SK-N-MC (cell line): ENCODE results near the gene TRIM44.

Source experiments
- DNase-seq: peaks from one replicate; pipeline ENCODE4 v3.0.0-alpha.2; 2011; ENCODE audit warnings: low read depth, low spot score
- H3K27ac ChIP-seq: fragments of 200-600 bp; sonication (generic); 2 replicates; pipeline ENCODE4 v1.5.1; 2016; ENCODE audit warnings: mixed run types
- H3K36me3 ChIP-seq: fragments of 200-600 bp; sonication (generic); 2 replicates; pipeline ENCODE4 v1.6.1; 2017; ENCODE audit warnings: antibody characterized with exemption, low read length, mixed read lengths; ENCODE audit not compliant: insufficient read depth
- H3K4me3 ChIP-seq: fragments of 200-600 bp; sonication (generic); 2 replicates; pipeline ENCODE4 v1.5.1; 2016
- H3K9ac ChIP-seq: fragments of 200-600 bp; sonication (generic); 2 replicates; pipeline ENCODE4 v1.8.0; 2017; ENCODE audit warnings: mixed run types, mixed read lengths; ENCODE audit not compliant: insufficient read length
- H3K9me3 ChIP-seq: fragments of 200-600 bp; sonication (generic); 2 replicates; pipeline ENCODE4 v1.6.1; 2017; ENCODE audit warnings: low read depth, mild to moderate bottlenecking, antibody characterized with exemption, low read length, moderate library complexity, mixed read lengths
- EZH2 ChIP-seq: fragments of 200-600 bp; sonication (generic); IDR thresholded peaks from one replicate; pipeline ENCODE4 v1.6.1; 2017; ENCODE audit warnings: antibody characterized with exemption
- FOXP2 ChIP-seq: optimal IDR thresholded peaks from 2 replicates; pipeline ENCODE3; 2011; ENCODE audit warnings: mild to moderate bottlenecking, moderate library complexity; ENCODE audit not compliant: insufficient read depth; ENCODE audit errors: extremely low read length, control extremely low read depth
- POLR2AphosphoS5 ChIP-seq: IDR thresholded peaks from 2 replicates; pipeline ENCODE4 v1.6.1; 2012; ENCODE audit warnings: mild to moderate bottlenecking, low read depth, low read length, borderline replicate concordance

TRIM44 gene

GRCh38 chr11:35811783-35812182 is 149.2 kb downstream of the TRIM44 start:
- no peak overlapping the region for H3K9ac ChIP-seq
- no peaks in the 10 kb centered on the region for H3K36me3 ChIP-seq
- H3K4me3 ChIP-seq, result no peak overlapping the region
- no peak overlapping the region for H3K27ac ChIP-seq
- no peak for TF ChIP-seq EZH2
- TF ChIP-seq FOXP2, result no peak
- no peak for TF ChIP-seq POLR2AphosphoS5
- no peak for DNase-seq
- H3K9me3 ChIP-seq, result no peaks in the 10 kb centered on the region

DNA sequence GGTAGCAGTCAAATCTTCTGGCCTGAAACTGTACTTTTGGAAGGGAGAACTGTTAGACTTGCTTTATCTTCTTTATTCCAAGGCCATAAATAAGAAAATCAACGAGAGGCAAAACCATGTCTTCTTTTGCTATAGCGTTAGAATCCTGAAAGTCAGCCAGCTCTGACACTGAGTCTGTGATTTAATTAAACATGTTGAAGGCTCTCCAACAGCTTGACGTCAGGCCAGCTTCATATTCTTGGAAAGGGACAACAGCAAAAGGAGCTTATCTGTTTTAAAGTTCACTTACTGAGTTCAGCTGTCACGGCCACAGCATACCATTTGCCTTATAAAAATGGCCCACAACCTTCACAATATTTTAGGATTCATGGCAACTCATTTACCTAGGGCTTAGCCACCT is 150.3 kb downstream of the TRIM44 start:
- no peak overlapping the region for H3K9ac ChIP-seq
- H3K36me3 ChIP-seq, result no peaks in the 10 kb centered on the region
- H3K4me3 ChIP-seq, result no peak overlapping the region
- no peak overlapping the region for H3K27ac ChIP-seq
- no peak for DNase-seq
- no peak for TF ChIP-seq EZH2
- no peak for TF ChIP-seq POLR2AphosphoS5
- TF ChIP-seq FOXP2, result no peak
- H3K9me3 ChIP-seq, result no peaks in the 10 kb centered on the region

GRCh38 chr11:35814081-35814695 is 151.6 kb downstream of the TRIM44 start:
- DNase-seq, result no peak

DNA sequence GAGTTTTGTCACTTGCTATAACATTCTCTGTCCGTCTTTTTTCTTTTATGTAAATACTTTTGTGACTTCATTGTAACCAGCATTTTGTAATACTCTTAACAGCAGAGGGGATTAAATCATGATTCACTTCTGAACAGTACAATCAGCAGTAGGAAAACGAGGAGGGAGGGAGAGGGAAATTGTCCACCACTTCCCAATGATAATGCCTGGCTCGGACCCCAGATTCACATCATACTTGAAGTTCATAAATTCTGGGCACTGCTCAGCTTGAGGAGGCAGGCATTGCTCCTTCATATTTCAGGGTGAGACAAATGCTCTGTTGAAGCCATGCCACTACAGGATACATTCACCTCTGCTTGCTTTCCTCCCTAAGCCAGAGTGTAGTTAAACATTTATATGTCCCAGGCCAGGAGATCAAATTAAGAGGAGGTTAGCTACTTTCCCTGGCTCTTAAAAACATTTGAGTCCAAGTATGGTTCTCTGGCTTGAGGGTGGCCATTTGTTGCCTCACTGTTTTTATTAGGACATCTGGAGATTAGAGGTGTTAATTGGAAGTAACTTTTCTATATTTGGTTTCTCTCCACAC is 152.2 kb downstream of the TRIM44 start:
- Histone ChIP-seq H3K27ac (no peak overlapping the region), H3K36me3 (no peaks in the 10 kb centered on the region), H3K9me3 (no peaks in the 10 kb centered on the region), H3K9ac (no peak overlapping the region), H3K4me3 (no peak overlapping the region)
- TF ChIP-seq POLR2AphosphoS5 (no peak), EZH2 (no peak), FOXP2 (no peak)
- no peak for DNase-seq

More at GRCh38 chr11:35814081-35814695, 151.6 kb downstream of the TRIM44 start:
- Histone ChIP-seq H3K9ac (no peak overlapping the region), H3K27ac (no peak overlapping the region), H3K4me3 (no peak overlapping the region), H3K36me3 (no peaks in the 10 kb centered on the region), H3K9me3 (no peaks in the 10 kb centered on the region)
- TF ChIP-seq FOXP2 (no peak), EZH2 (no peak), POLR2AphosphoS5 (no peak)

DNA sequence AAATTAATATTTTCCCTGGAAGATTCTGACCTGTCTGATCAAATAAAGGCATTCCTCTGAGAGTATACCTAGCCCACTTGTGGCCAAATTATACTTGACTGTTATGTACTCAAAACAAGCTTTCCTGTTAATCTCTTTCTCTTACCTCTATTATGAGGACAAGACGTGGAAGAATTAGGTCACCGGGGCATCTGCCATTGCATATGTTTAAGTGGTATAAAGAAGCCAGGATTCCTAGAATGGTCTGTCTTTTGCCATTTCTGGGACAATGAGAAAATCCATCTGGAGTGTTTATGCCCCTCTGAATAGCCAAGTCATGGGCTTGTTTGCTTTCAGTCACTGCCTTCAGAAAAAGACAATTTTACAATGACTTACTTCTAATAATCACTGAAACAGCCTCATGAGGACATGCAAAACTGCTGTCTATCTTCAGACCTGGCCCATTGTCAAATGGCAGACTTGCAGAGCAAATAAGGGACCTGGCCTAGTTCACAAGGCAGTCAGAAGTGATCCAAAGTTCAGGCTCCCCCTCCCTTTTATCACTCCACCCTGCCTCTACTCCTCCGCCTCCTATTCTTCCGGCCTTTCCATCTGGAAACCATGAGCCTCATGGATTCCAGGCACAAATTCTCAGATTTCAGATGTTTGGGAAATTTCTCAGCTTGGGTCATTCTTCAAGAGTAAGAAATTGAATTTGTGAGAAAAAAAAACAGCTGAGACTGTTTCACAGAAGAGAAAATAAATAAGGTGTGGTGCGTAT is 153.2 kb downstream of the TRIM44 start:
- no peak for DNase-seq
- no peak overlapping the region for H3K4me3 ChIP-seq
- no peaks in the 10 kb centered on the region for H3K36me3 ChIP-seq
- H3K27ac ChIP-seq, result no peak overlapping the region
- TF ChIP-seq FOXP2 (no peak), EZH2 (no peak), POLR2AphosphoS5 (no peak)
- H3K9me3 ChIP-seq, result no peaks in the 10 kb centered on the region
- no peak overlapping the region for H3K9ac ChIP-seq

- Histone ChIP-seq H3K27ac (no peak overlapping the region), H3K36me3 (no peaks in the 10 kb centered on the region), H3K4me3 (no peak overlapping the region), H3K9me3 (no peaks in the 10 kb centered on the region), H3K9ac (no peak overlapping the region)
- DNase-seq, result no peak
- no peak for TF ChIP-seq POLR2AphosphoS5
- no peak for TF ChIP-seq FOXP2
- TF ChIP-seq EZH2, result no peak
Observed at GRCh38 chr11:35820614-35821013, 158.0 kb downstream of the TRIM44 start.

DNA sequence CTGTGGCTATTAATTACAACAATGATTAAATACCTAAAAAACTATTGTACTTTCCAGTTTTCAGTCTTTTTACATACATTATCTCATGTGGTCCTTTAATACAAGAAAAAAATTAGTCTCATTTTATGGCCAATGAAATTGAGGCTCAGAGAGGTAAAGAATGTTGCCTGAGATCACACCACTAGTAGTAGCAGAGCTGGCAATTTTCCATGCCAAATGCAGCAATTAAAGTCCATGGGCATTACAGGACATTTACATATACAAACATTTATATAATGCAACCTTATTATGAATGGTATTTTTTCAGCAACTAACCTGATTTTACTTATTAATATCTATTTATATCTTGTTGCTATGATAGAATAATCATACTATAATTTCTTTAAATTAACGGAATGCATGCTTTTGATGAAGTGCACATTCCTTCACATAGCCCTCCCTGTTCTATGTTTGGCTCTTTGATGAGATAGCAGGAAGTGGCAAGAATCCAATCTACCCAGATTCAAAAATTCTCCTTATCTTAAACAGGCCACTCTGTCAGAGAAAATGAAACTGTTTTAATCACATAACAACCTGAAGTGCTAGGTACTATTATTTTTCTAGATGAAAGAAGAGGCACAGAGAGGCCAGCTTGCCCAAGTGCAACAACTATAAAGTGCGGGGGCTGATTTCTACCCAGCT is 160.4 kb downstream of the TRIM44 start:
- TF ChIP-seq FOXP2, result no peak
- TF ChIP-seq POLR2AphosphoS5, result no peak
- no peak for TF ChIP-seq EZH2
- H3K9ac ChIP-seq, result no peak overlapping the region
- H3K36me3 ChIP-seq, result no peaks in the 10 kb centered on the region
- H3K27ac ChIP-seq, result no peak overlapping the region
- H3K9me3 ChIP-seq, result no peaks in the 10 kb centered on the region
- no peak overlapping the region for H3K4me3 ChIP-seq
- no peak for DNase-seq

- H3K9ac ChIP-seq, result no peak overlapping the region
- TF ChIP-seq POLR2AphosphoS5 (no peak), FOXP2 (no peak), EZH2 (no peak)
- no peak for DNase-seq
- H3K36me3 ChIP-seq, result no peaks in the 10 kb centered on the region
- H3K27ac ChIP-seq, result no peak overlapping the region
- H3K9me3 ChIP-seq, result no peaks in the 10 kb centered on the region
- no peak overlapping the region for H3K4me3 ChIP-seq
Observed at GRCh38 chr11:35823742-35824298, 161.2 kb downstream of the TRIM44 start.
